T-helper 2 cell (primary cell): ENCODE measurements around the gene METTL8.

Experiments
- DNase-seq, 5 experiments: peaks; one replicate each; pipeline versions ENCODE4 v3.0.0 to v3.0.0-alpha.2; 2012 to 2022
- total RNA-seq, 2 donors: gene quantifications; one replicate each; lab custom pipeline; 2026; lab: John Stamatoyannopoulos, UW

The METTL8 gene
- total RNA-seq = 16.5 to 28.6 reads per million in 2 donors

- DNase-seq = no peak
These were observed at the start of gene METTL8 for GRCh38 chr2:171433763-171434012. METTL8 (minus strand) TSS chr2:171433990; CDS start chr2:171392185, 41,805 bp downstream.

- no peak for DNase-seq
These were observed 49.1 kb upstream of the METTL8 start for GRCh38 chr2:171482877-171483276.

DNA sequence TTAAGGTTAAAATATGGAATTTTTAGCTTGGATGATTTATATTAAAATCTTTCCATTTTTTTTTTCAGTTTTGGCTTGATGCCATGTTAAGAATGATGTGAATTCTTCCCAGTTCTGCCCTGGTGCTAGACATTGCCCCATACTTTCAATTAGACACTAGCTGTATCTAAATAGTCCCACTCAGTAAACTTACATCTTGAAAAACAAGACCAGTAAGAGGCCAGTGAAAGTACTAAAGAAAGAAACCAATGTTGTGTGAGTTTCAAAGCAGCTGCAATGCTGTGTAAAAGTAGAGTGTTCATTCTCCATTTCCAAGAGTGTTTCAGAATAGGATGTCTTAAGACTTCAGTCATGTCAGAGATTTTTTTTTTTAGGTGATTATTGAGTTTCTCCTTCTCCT, 48.5 kb upstream of the METTL8 start:
- no peak for DNase-seq

- DNase-seq = no peak
These were observed 47.1 kb upstream of the METTL8 start for GRCh38 chr2:171480908-171481307.

GRCh38 chr2:171479154-171479814, 45.5 kb upstream of the METTL8 start:
- peak in 1 of 5 experiments; percentile 45 for DNase-seq

GRCh38 chr2:171478345-171478744, 44.6 kb upstream of the METTL8 start:
- no peak for DNase-seq

- no peak for DNase-seq
These were observed 42.2 kb upstream of the METTL8 start for GRCh38 chr2:171475979-171476378.

GRCh38 chr2:171470129-171470528, 36.3 kb upstream of the METTL8 start:
- no peak for DNase-seq

GRCh38 chr2:171469176-171469575, 35.4 kb upstream of the METTL8 start:
- DNase-seq = no peak

DNA sequence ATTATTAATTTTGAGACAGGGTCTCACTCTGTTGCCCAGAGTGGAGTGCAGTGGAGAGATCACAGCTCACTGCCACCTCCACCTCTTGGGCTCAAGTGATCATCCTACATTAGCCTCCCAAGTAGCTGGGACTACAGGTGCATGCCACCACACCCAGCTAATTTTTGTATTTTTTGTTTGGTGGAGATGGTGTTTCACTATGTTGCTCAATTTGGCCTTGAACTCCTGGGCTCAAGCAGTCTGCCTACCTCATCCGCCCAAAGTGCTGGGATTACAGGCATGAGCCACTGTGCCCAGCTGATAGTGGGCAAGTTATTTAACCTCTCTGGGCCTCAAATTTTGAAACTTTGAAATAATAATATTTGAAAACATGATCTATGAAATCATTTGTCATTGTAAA, 26.7 kb upstream of the METTL8 start:
- DNase-seq = no peak

GRCh38 chr2:171459498-171459897, 25.7 kb upstream of the METTL8 start:
- DNase-seq = no peak

DNA sequence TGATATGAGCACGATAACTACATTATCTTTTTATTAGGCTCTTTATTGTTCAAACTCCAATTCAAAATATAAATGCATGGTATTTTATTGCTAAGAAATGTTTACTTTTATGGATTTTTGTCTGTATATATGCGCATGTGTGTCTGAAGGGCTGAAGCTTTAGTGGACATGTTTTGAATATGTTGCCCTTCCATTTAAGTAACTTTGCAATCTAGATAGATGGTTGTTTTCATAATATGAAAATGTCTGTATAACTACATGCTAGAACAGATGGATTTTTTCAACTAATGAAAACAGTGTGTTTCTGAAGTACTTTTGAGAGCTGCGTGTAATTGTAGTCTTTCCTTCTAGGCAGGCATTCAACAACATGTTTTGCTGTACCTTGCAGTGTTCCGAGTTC, 19.0 kb upstream of the METTL8 start:
- DNase-seq = no peak

GRCh38 chr2:171451074-171451473, 17.3 kb upstream of the METTL8 start:
- no peak for DNase-seq

GRCh38 chr2:171447675-171448074, 13.9 kb upstream of the METTL8 start:
- DNase-seq = peak in 1 of 5 experiments; percentile 24

DNA sequence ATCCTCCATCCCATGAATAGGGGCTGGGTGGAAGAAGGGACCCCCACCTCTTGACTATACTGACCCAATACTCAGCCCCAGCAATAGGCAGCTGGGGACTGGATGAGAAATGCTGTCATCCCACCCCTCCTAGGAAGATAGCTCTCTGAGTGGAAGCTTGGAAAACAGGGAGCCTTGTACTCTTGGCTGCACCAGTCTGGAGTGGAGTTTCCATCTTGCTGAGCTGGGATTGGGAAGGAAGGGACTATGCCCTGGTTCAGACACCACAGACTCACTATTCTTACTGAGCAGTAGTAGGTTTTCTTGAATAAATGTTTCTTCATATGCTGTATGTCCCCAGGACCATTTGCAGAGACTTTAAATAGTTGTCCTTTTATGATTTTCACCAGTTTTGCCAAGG, 7.7 kb upstream of the METTL8 start:
- DNase-seq = no peak

DNA sequence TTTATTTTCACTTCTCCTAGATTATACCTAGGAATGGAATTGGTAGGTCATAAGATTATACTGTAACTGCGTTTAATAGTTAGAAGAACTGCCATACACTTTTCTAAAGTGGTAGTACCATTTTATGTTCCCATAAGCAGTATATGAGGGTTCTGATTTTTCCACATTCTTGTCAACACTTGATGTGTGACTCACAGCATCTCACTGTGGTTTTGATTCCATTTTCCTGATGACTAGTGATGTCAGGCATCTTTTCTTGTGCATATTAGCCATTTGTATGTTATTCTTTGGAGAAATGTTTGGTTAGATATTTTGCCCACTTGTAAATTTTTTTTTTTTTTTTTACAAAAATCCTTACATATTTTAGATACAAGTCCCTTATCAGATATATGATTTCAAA, 2.5 kb upstream of the METTL8 start:
- no peak for DNase-seq

DNA sequence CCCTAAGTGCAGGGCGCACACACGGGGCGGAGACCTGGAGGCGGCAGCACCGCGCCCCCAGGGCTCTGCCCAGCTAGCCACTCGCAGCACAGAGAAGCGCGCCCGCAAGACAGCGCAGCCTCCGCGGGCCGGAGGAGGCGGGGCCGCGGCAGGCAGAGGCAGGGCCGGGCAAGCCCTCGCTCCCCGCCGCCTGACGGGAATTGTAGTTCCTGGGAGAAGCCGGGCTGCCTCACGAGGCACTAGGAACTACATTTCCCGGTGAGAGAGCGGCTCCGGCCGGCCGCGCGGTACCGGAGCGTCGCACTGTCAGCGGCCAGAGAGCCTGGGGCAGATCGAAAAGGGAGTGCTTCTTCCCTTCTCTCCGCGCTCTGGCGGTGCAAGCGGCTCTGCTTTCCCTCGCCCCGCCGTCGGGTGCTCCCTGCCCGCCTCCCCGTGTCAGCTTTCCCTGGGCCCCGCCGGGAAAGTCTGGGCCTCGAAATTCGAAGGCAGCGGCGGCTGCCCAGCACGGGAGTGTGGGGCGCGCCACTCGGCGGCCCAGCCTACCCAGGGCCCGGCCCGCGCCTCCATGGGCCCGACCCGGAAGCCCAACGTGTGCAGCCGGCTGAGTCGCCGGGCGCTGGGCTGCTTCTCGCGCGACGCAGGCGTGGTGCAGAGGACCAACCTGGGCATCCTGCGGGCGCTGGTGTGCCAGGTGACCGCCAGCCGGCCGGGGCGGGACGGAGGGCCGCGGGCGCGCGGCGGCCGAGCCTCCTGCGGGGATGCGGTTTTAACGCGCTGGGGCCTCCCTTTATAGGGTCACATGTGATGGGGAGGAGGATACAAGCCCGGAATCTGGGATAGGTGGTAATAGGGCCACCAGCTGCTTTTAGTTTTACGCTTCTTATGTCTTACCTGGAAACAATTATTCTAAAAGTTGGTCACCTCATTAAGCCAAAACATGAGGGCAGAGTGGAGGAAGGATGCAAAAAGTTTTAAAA, 511 bp upstream of the METTL8 start, which contains the start of gene DCAF17:
DCAF17 (plus strand) TSS at position 214 of the 977 bp plus-strand sequence; CDS start at position 566, 352 bp downstream.
- peak; percentile 81 to 98 (median 90) for DNase-seq

DNA sequence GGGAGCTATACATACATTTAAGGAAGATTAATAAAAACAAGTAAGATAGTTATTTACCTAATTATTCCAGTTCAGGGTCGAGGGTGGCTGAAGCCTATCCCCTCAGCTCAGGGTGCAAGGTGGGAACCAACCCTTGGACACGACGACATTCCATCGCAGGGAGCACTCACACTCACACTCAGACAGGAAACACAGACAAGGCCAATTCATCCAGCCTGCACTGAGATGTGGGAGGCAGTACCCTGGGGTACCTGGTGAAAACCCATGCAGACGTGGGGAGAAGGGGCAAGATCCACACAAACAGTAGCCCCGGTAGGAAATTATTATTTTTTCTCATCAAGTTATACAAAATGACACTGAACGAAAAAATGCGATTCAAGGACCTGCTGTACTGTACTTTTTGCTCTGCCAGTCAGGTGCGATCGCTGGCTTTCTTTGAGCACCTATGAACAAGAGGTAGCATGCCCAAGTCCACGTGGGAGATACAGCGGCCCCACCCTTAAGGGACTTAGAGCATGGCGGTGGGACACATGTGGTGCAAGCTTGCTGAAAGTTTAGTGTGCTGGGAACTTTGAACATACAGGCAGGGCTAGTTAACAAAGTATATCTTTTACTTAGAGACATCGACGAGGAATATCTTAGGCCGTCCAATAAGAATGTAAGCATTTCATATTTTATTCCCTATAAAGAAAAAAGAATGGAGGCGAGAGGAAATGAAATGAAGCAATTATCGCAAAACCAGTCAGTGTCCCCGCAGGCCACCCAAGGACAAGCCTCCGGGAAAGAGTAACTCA, 624 bp downstream of the METTL8 start:
- DNase-seq = peak in 3 of 5 experiments; percentile 25 to 78 (median 25)

GRCh38 chr2:171432206-171432968, 1.4 kb downstream of the METTL8 start:
- peak in 1 of 5 experiments; percentile 74 for DNase-seq

- no peak for DNase-seq
These were observed 2.1 kb downstream of the METTL8 start for GRCh38 chr2:171431677-171432167.

DNA sequence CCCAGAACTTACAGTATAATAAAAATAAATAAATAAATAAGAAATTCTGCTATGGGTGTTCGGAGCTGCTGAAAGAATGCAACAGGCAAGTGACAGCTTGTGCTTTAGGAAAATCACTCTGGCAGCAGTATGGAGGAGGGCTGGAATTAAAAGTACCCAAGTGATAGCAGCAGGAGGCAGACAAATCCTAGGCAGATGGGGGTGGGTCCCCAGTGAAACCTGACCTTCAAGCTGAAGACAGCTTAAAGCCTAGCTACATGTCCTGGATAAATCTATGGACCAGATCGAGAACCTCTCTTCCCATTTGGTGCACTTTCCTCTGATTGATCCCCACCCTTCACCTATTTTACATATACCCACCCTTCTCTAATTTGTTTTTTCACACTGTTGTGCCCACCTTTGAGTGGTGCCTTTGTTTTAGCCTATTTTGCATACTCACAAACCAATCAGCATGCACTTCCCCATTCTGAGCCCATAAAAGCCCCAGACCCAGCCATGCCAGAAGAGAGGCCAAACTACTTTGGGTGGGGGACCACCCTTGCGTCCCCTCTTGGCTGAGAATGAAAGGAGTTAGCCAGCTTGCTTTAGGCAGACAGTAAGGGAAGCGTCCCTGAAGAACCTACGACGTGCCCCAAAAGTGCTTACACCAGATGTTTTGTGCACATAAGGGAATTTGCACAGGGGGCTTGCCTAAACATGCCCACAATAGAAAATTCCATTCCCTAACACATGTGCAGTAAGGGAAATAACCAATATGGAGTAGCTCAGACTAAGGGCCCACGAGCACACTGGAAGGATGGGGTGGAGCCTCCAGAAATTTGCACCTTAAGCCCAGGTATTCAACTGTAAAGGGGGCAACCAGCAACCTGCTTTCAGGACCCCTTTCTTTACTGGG, 3.0 kb downstream of the METTL8 start:
- DNase-seq = peak in 1 of 5 experiments; percentile 28
